Activated CD4-positive, alpha-beta T cell treated with anti-CD3 and anti-CD28 coated beads, Interleukin-2, amount 10 ng/mL, durations not matched to agents 7 days and 5 days (primary cell): ENCODE measurements around the gene LILRB1. TPM values are rescaled to one million over a fixed set of nuclear protein-coding genes. Genes with fewer than 3 reads are reported as not detected.

Experiments used
- CTCF ChIA-PET: fragments of 350-600 bp; sonication (Branson Sonifier 250); formaldehyde crosslinking; loops from one replicate; lab custom pipeline; 2021; ENCODE audit warnings: antibody characterized with exemption; lab: Charles Lee
- POLR2A ChIA-PET: fragments of 350-600 bp; sonication (Branson Sonifier 250); formaldehyde crosslinking; loops from one replicate; lab custom pipeline; 2021; ENCODE audit warnings: antibody characterized with exemption; lab: Charles Lee
- DNase-seq: peaks from one replicate; pipeline ENCODE4 v3.0.0-alpha.2; 2020
- H3K27ac Mint-ChIP-seq: one replicate; pipeline ENCODE4 v1.8.0; 2021; ENCODE audit warnings: mild to moderate bottlenecking, moderate library complexity, mixed read lengths
- H3K27me3 Mint-ChIP-seq: one replicate; pipeline ENCODE4 v1.8.0; 2021; ENCODE audit warnings: mixed read lengths
- H3K36me3 Mint-ChIP-seq: one replicate; pipeline ENCODE4 v1.8.0; 2021; ENCODE audit warnings: low read depth, mixed read lengths
- H3K4me1 Mint-ChIP-seq: one replicate; pipeline ENCODE4 v1.8.0; 2021; ENCODE audit warnings: mixed read lengths
- H3K4me3 Mint-ChIP-seq: one replicate; pipeline ENCODE4 v1.8.0; 2021; ENCODE audit warnings: mild to moderate bottlenecking, moderate library complexity, mixed read lengths
- H3K9me3 Mint-ChIP-seq: one replicate; pipeline ENCODE4 v1.8.0; 2021; ENCODE audit warnings: mixed read lengths
- total RNA-seq, 2 experiments: library from RNA; stranded (reverse); gene quantifications; one replicate each; pipeline ENCODE4 v1.2.3, GENCODE V29; 2021

Gene LILRB1
- total RNA-seq, 2 experiments from 2014 or later, result not detected

- H3K9me3 Mint-ChIP-seq, result no peaks in the 10 kb centered on the region
- H3K36me3 Mint-ChIP-seq, result no peaks in the 10 kb centered on the region
- ChIA-PET CTCF (interaction anchor here (0.6 to 0.9 kb wide), 3 partner anchors 206 to 1189 kb away, joined by 3 to 4 read pairs (median 3); partner anchors contain the start of gene LENG8), POLR2A (interaction anchor here (0.7 kb wide), 1 partner anchor 18 kb away, joined by 3 read pairs; no protein-coding TSS in a partner anchor)
- H3K27ac Mint-ChIP-seq, result no peak overlapping the region
- no peak overlapping the region for H3K4me3 Mint-ChIP-seq
- no peaks in the 10 kb centered on the region for H3K4me1 Mint-ChIP-seq
- DNase-seq, result no peak
- peaks cover 4% of the 10 kb centered on the region for H3K27me3 Mint-ChIP-seq
Measured at GRCh38 chr19:54654447-54655321, 24.4 kb downstream of the LILRB1 start.

GRCh38 chr19:54659300-54659699, 29.0 kb downstream of the LILRB1 start:
- Mint-ChIP-seq H3K4me3 (no peak overlapping the region), H3K27me3 (peaks cover 13% of the 10 kb centered on the region), H3K9me3 (no peaks in the 10 kb centered on the region), H3K36me3 (no peaks in the 10 kb centered on the region), H3K4me1 (no peaks in the 10 kb centered on the region), H3K27ac (no peak overlapping the region)
- DNase-seq, result no peak
- CTCF ChIA-PET, result no interaction called here
- POLR2A ChIA-PET, result interaction anchor here (0.7 kb wide), 1 partner anchor 211 kb away, joined by 8 read pairs; no protein-coding TSS in a partner anchor

- Mint-ChIP-seq H3K4me3 (no peak overlapping the region), H3K27ac (no peak overlapping the region), H3K27me3 (peaks cover 13% of the 10 kb centered on the region), H3K9me3 (no peaks in the 10 kb centered on the region), H3K4me1 (no peaks in the 10 kb centered on the region), H3K36me3 (no peaks in the 10 kb centered on the region)
- DNase-seq, result no peak
- CTCF ChIA-PET, result no interaction called here
- POLR2A ChIA-PET, result no interaction called here
Measured at GRCh38 chr19:54660306-54660705, 30.0 kb downstream of the LILRB1 start.

GRCh38 chr19:54660964-54661363, 30.7 kb downstream of the LILRB1 start:
- H3K4me3 Mint-ChIP-seq, result no peak overlapping the region
- H3K27me3 Mint-ChIP-seq, result peaks cover 13% of the 10 kb centered on the region
- no peaks in the 10 kb centered on the region for H3K9me3 Mint-ChIP-seq
- ChIA-PET POLR2A (no interaction called here), CTCF (no interaction called here)
- no peak overlapping the region for H3K27ac Mint-ChIP-seq
- no peak for DNase-seq
- no peaks in the 10 kb centered on the region for H3K4me1 Mint-ChIP-seq
- no peaks in the 10 kb centered on the region for H3K36me3 Mint-ChIP-seq

GRCh38 chr19:54661846-54662481, 31.7 kb downstream of the LILRB1 start:
- ChIA-PET POLR2A (no interaction called here), CTCF (interaction anchor here (0.6 kb wide), 1 partner anchor 73 kb away, joined by 3 read pairs; no protein-coding TSS in a partner anchor)
- DNase-seq, result no peak
- Mint-ChIP-seq H3K9me3 (no peaks in the 10 kb centered on the region), H3K27me3 (peaks cover 13% of the 10 kb centered on the region), H3K4me1 (no peaks in the 10 kb centered on the region), H3K4me3 (no peak overlapping the region), H3K36me3 (no peaks in the 10 kb centered on the region), H3K27ac (no peak overlapping the region)

- ChIA-PET CTCF (no interaction called here), POLR2A (no interaction called here)
- DNase-seq, result no peak
- H3K27ac Mint-ChIP-seq, result no peak within 1 kb of the TSS
- peaks cover 13% of the 10 kb centered on the region for H3K27me3 Mint-ChIP-seq
- H3K4me3 Mint-ChIP-seq, result no peak within 1 kb of the TSS
- H3K4me1 Mint-ChIP-seq, result no peaks in the 10 kb centered on the region
- H3K36me3 Mint-ChIP-seq, result no peaks in the 10 kb centered on the region
- H3K9me3 Mint-ChIP-seq, result no peaks in the 10 kb centered on the region
Measured at GRCh38 chr19:54662730-54663129, 32.4 kb downstream of the LILRB1 start, which contains the start of gene LILRB4. Gene LILRB4, plus strand, starts transcription at chr19:54662985. Its CDS starts 49 bp downstream, at chr19:54663034.

GRCh38 chr19:54665530-54665929, 35.2 kb downstream of the LILRB1 start:
- H3K27me3 Mint-ChIP-seq, result peaks cover 11% of the 10 kb centered on the region
- no peaks in the 10 kb centered on the region for H3K36me3 Mint-ChIP-seq
- no peak overlapping the region for H3K4me3 Mint-ChIP-seq
- no peak for DNase-seq
- H3K4me1 Mint-ChIP-seq, result no peaks in the 10 kb centered on the region
- H3K27ac Mint-ChIP-seq, result no peak overlapping the region
- H3K9me3 Mint-ChIP-seq, result no peaks in the 10 kb centered on the region
- ChIA-PET CTCF (no interaction called here), POLR2A (no interaction called here)

GRCh38 chr19:54667217-54667616, 36.9 kb downstream of the LILRB1 start:
- ChIA-PET POLR2A (no interaction called here), CTCF (no interaction called here)
- Mint-ChIP-seq H3K27me3 (peaks cover 7% of the 10 kb centered on the region), H3K4me3 (no peak overlapping the region), H3K27ac (no peak overlapping the region), H3K4me1 (no peaks in the 10 kb centered on the region), H3K36me3 (no peaks in the 10 kb centered on the region), H3K9me3 (no peaks in the 10 kb centered on the region)
- no peak for DNase-seq

GRCh38 chr19:54668353-54668752, 38.1 kb downstream of the LILRB1 start:
- H3K27me3 Mint-ChIP-seq, result peaks cover 7% of the 10 kb centered on the region
- ChIA-PET POLR2A (no interaction called here), CTCF (no interaction called here)
- H3K36me3 Mint-ChIP-seq, result no peaks in the 10 kb centered on the region
- DNase-seq, result no peak
- H3K4me1 Mint-ChIP-seq, result no peaks in the 10 kb centered on the region
- no peaks in the 10 kb centered on the region for H3K9me3 Mint-ChIP-seq
- no peak overlapping the region for H3K27ac Mint-ChIP-seq
- no peak overlapping the region for H3K4me3 Mint-ChIP-seq

- Mint-ChIP-seq H3K9me3 (no peaks in the 10 kb centered on the region), H3K27me3 (peaks cover 7% of the 10 kb centered on the region), H3K27ac (no peak overlapping the region), H3K4me3 (no peak overlapping the region), H3K36me3 (no peaks in the 10 kb centered on the region), H3K4me1 (no peaks in the 10 kb centered on the region)
- ChIA-PET POLR2A (no interaction called here), CTCF (interaction anchor here (0.5 kb wide), 1 partner anchor 798 kb away, joined by 5 read pairs; no protein-coding TSS in a partner anchor)
- DNase-seq, result no peak
Measured at GRCh38 chr19:54670576-54671357, 40.5 kb downstream of the LILRB1 start.

- H3K4me3 Mint-ChIP-seq, result no peak overlapping the region
- no peak for DNase-seq
- no peaks in the 10 kb centered on the region for H3K36me3 Mint-ChIP-seq
- CTCF ChIA-PET, result interaction anchor here (0.7 to 1.5 kb wide), 3 partner anchors 25 to 468 kb away, joined by 3 to 4 read pairs (median 3); no protein-coding TSS in a partner anchor
- H3K27ac Mint-ChIP-seq, result no peak overlapping the region
- H3K9me3 Mint-ChIP-seq, result no peaks in the 10 kb centered on the region
- H3K4me1 Mint-ChIP-seq, result no peaks in the 10 kb centered on the region
- peaks cover 8% of the 10 kb centered on the region for H3K27me3 Mint-ChIP-seq
- POLR2A ChIA-PET, result no interaction called here
Measured at GRCh38 chr19:54673222-54673621, 42.9 kb downstream of the LILRB1 start.

GRCh38 chr19:54674021-54674617, 43.8 kb downstream of the LILRB1 start:
- no peak overlapping the region for H3K27ac Mint-ChIP-seq
- ChIA-PET POLR2A (no interaction called here), CTCF (interaction anchor here (0.6 to 1.5 kb wide), 5 partner anchors 9 to 875 kb away, joined by 3 to 6 read pairs (median 4); no protein-coding TSS in a partner anchor)
- peaks cover 6% of the 10 kb centered on the region for H3K27me3 Mint-ChIP-seq
- H3K4me3 Mint-ChIP-seq, result no peak overlapping the region
- H3K4me1 Mint-ChIP-seq, result no peaks in the 10 kb centered on the region
- H3K36me3 Mint-ChIP-seq, result no peaks in the 10 kb centered on the region
- DNase-seq, result peak; percentile 46
- no peaks in the 10 kb centered on the region for H3K9me3 Mint-ChIP-seq
